GM10266 (cell line): Measurements from ENCODE around the gene CNTN5.

Experiments used
- DNase-seq: peaks from one replicate; pipeline ENCODE4 v3.0.0; 2012; ENCODE audit errors: extremely low spot score
- CTCF ChIP-seq: IDR thresholded peaks from 2 replicates; pipeline ENCODE4 v1.5.1; 2012; ENCODE audit warnings: mild to moderate bottlenecking, low read depth; ENCODE audit not compliant: control insufficient read depth, insufficient read depth; ENCODE audit errors: missing control alignments

CNTN5 gene

GRCh38 chr11:99670067-99670676, 649.4 kb downstream of the CNTN5 start:
- no peak for TF ChIP-seq CTCF
- no peak for DNase-seq

GRCh38 chr11:99671808-99672409, 651.2 kb downstream of the CNTN5 start:
- no peak for TF ChIP-seq CTCF
- DNase-seq: no peak

GRCh38 chr11:99676292-99676691, 655.5 kb downstream of the CNTN5 start:
- DNase-seq: no peak
- TF ChIP-seq CTCF: no peak

GRCh38 chr11:99682171-99682570, 661.4 kb downstream of the CNTN5 start:
- no peak for DNase-seq
- TF ChIP-seq CTCF: no peak

- no peak for TF ChIP-seq CTCF
- DNase-seq: no peak
These were observed 661.9 kb downstream of the CNTN5 start for GRCh38 chr11:99682646-99683045.

- no peak for DNase-seq
- no peak for TF ChIP-seq CTCF
These were observed 663.2 kb downstream of the CNTN5 start for GRCh38 chr11:99683933-99684332.

- no peak for DNase-seq
- TF ChIP-seq CTCF: no peak
These were observed 666.1 kb downstream of the CNTN5 start for GRCh38 chr11:99686838-99687237.
